Measurements from ENCODE around the gene CAMSAP3. TPM values are rescaled to one million over a fixed set of nuclear protein-coding genes. Genes with fewer than 3 reads are reported as not detected.

CAMSAP3 gene
- polyA plus RNA-seq, 1 of the 3 experiments (the other 2 are of a cell fraction), result 0.08 TPM

DNA sequence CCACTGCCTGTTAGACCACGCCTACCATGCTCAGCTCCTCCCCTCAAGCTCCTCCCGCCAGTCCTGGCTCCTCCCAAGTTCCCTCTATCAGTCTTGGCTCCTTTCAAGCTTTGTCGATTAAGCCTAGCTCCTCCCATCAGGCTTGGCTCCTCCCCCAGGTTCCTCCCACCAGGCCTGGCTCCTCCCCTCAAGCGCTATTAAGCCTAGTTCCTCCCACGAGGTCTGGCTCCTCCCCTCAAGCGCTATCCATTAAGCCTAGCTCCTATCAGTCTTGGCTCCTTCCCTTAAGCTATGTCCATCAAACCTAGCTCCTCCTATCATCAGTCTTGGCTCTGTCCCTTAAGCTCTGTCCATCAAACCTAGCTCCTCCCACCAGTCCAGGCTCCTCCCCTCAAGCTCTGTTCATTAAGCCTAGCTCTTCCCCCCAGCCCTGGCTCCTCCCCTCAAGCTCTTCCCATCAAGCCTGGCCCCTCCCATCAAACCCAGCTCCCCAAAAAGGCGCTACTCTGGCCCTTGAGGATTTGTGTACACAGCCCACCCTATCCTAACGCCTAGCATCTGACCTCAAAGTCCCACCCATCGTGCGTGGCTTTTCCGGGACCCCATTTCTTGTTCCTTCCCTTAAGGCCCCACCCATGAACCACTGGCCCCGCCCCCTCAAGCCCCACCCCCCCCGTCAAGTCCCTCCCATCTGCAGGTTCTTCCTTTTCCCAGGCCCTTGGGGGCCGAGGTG is 10.0 kb downstream of the CAMSAP3 start:
- TF ChIP-seq TEAD4 (IDR thresholded peaks at IDR 0.05; ENCODE audit: borderline replicate concordance, insufficient read depth) (no peak), CHD2 (IDR thresholded peaks at IDR 0.05; ENCODE audit: low read length, partially characterized antibody) (no peak), MEF2A (IDR thresholded peaks at IDR 0.05; ENCODE audit: borderline replicate concordance, low read depth) (no peak), JUND (IDR thresholded peaks at IDR 0.05) (no peak)
- TF ChIP-seq, protein P1, sequence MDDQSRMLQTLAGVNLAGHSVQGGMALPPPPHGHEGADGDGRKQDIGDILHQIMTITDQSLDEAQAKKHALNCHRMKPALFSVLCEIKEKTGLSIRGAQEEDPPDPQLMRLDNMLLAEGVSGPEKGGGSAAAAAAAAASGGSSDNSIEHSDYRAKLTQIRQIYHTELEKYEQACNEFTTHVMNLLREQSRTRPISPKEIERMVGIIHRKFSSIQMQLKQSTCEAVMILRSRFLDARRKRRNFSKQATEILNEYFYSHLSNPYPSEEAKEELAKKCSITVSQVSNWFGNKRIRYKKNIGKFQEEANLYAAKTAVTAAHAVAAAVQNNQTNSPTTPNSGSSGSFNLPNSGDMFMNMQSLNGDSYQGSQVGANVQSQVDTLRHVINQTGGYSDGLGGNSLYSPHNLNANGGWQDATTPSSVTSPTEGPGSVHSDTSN (IDR thresholded peaks at IDR 0.05), result peak; percentile 51
- H3K4me3 ChIP-seq (ENCODE audit: low read depth in 2 of 2, low read length in 1 of 2), result no peak overlapping the region
- H3K9me3 ChIP-seq, result no peaks in the 10 kb centered on the region
- no peak overlapping the region; a peak in 1 of 4 replicates for H3K27ac ChIP-seq (ENCODE audit: low read depth in 2 of 2, low read length in 1 of 2)
- no peaks in the 10 kb centered on the region for H3K27me3 ChIP-seq (ENCODE audit: insufficient read depth)
- no peaks in the 10 kb centered on the region for H3K36me3 ChIP-seq (replicated peaks in 1 of 2; ENCODE audit: control insufficient read depth in 1 of 2, insufficient read depth in 2 of 2, low read length in 1 of 2)
- POLR2A ChIA-PET, result interaction anchor here (0.9 to 2.5 kb wide), 4 partner anchors 9 to 37 kb away, joined by 5 to 11 read pairs (median 7); partner anchors contain the start of genes CAMSAP3, PET100 and XAB2
- H3K9ac ChIP-seq, result no peak overlapping the region
- no peak overlapping the region for H2AFZ ChIP-seq (ENCODE audit: low read depth)
- H3K79me2 ChIP-seq (ENCODE audit: insufficient read depth), result no peaks in the 10 kb centered on the region
- peak; percentile 78 for DNase-seq
- H3K4me1 ChIP-seq (ENCODE audit: control insufficient read depth in 1 of 2, insufficient read depth in 2 of 2, low read depth in 1 of 2, low read length in 1 of 2), result peaks cover 0 to 8% of the 10 kb centered on the region in 2 experiments; a peak in 1 of 4 replicates
- H3K4me2 ChIP-seq, result no peak overlapping the region
- H3F3A ChIP-seq (replicated peaks; ENCODE audit: insufficient read depth), result no peaks in the 10 kb centered on the region
- CTCF ChIA-PET, result interaction anchor here (0.9 to 2.9 kb wide), 4 partner anchors 12 to 75 kb away, joined by 5 to 9 read pairs (median 5); partner anchors contain the start of gene TRAPPC5
- H3K9me2 ChIP-seq, result no peaks in the 10 kb centered on the region
- no peaks in the 10 kb centered on the region for H4K20me1 ChIP-seq (ENCODE audit: insufficient read depth)
- 72% methylated on average over 13 of the region's 14 CpGs for WGBS (ENCODE audit: low lambda C conversion rate)

DNA sequence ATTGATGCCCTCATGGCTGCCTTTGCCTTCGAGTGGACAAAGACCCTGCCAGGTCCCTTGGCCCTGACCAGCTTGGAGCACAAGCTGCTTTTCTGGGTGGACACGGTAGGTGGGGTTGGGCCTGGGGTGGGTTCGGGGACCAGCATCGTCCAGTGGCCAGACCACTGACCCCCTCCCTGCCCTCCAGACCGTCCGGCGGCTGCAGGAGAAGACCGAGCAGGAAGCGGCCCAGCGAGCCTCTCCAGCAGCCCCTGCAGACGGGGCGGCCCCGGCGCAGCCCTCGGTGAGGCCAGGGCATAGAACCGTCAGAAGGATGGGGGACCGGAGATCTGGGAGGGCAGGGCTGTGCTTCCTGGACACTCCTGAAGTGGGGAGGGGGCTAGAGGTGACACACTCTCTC is 10.6 kb downstream of the CAMSAP3 start:
- Histone ChIP-seq H3K9me2 (no peaks in the 10 kb centered on the region), H4K20me1 (ENCODE audit: insufficient read depth) (no peaks in the 10 kb centered on the region), H3K79me2 (ENCODE audit: insufficient read depth) (no peaks in the 10 kb centered on the region), H3K4me1 (ENCODE audit: control insufficient read depth in 1 of 2, insufficient read depth in 2 of 2, low read depth in 1 of 2, low read length in 1 of 2) (peaks cover 0 to 8% of the 10 kb centered on the region in 2 experiments; a peak in 1 of 4 replicates), H3K27ac (ENCODE audit: low read depth in 2 of 2, low read length in 1 of 2) (no peak overlapping the region), H3K9me3 (no peaks in the 10 kb centered on the region), H2AFZ (ENCODE audit: low read depth) (no peak overlapping the region), H3K4me3 (ENCODE audit: low read depth in 2 of 2, low read length in 1 of 2) (no peak overlapping the region), H3K4me2 (no peak overlapping the region), H3K9ac (no peak overlapping the region), H3K27me3 (ENCODE audit: insufficient read depth) (no peaks in the 10 kb centered on the region), H3K36me3 (replicated peaks in 1 of 2; ENCODE audit: control insufficient read depth in 1 of 2, insufficient read depth in 2 of 2, low read length in 1 of 2) (no peaks in the 10 kb centered on the region), H3F3A (replicated peaks; ENCODE audit: insufficient read depth) (no peaks in the 10 kb centered on the region)
- TF ChIP-seq YY1 (IDR thresholded peaks at IDR 0.05; ENCODE audit: low read depth) (no peak), RAD21 (IDR thresholded peaks at IDR 0.05; ENCODE audit: low read length) (no peak), FOSL2 (IDR thresholded peaks at IDR 0.05; ENCODE audit: borderline replicate concordance, low read depth) (no peak), JUND (IDR thresholded peaks at IDR 0.05) (no peak), TEAD4 (IDR thresholded peaks at IDR 0.05; ENCODE audit: borderline replicate concordance, insufficient read depth) (no peak), EZH2phosphoT487 (IDR thresholded peaks at IDR 0.05; ENCODE audit: borderline replicate concordance, low read depth) (no peak), IRF3 (IDR thresholded peaks at IDR 0.05; ENCODE audit: low read depth, low read length) (no peak), MXI1 (IDR thresholded peaks at IDR 0.05; ENCODE audit: low read depth, low read length) (no peak), TCF12 (IDR thresholded peaks at IDR 0.05) (no peak), GABPA (IDR thresholded peaks at IDR 0.05; ENCODE audit: low read depth) (no peak), MEF2A (IDR thresholded peaks at IDR 0.05; ENCODE audit: borderline replicate concordance, low read depth) (no peak), NRF1 (IDR thresholded peaks at IDR 0.05; ENCODE audit: low read depth, low read length) (no peak), SIN3A (IDR thresholded peaks at IDR 0.05; ENCODE audit: borderline replicate concordance, low read depth, low read length) (no peak), CHD2 (IDR thresholded peaks at IDR 0.05; ENCODE audit: low read length, partially characterized antibody) (no peak), NFIC (IDR thresholded peaks at IDR 0.05; ENCODE audit: borderline replicate concordance) (no peak)
- TF ChIP-seq, protein P2, sequence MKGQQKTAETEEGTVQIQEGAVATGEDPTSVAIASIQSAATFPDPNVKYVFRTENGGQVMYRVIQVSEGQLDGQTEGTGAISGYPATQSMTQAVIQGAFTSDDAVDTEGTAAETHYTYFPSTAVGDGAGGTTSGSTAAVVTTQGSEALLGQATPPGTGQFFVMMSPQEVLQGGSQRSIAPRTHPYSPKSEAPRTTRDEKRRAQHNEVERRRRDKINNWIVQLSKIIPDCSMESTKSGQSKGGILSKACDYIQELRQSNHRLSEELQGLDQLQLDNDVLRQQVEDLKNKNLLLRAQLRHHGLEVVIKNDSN (IDR thresholded peaks at IDR 0.05; ENCODE audit: borderline replicate concordance, low read depth), result no peak
- CTCF ChIA-PET, result interaction anchor here (2.8 to 2.9 kb wide), 2 partner anchors 9 to 75 kb away, joined by 9 to 12 read pairs; partner anchors contain the start of gene TRAPPC5
- DNase-seq, result no peak
- 89% methylated on average over 1 of the region's 17 CpGs for WGBS (ENCODE audit: low lambda C conversion rate)
- POLR2A ChIA-PET, result interaction anchor here (0.9 to 2.5 kb wide), 3 partner anchors 10 to 23 kb away, joined by 5 to 11 read pairs (median 9); partner anchors contain the start of genes CAMSAP3, PET100 and XAB2

Data from SK-N-SH (cell line).